HCT116 (cell line): Measurements from ENCODE around the gene S100A7A. TPM values are rescaled to one million over a fixed set of nuclear protein-coding genes. Genes with fewer than 3 reads are reported as not detected.

ENCODE experiments used
- ATAC-seq: fragments of 200-7000 bp; cut with Tn5 transposase; 2 replicates; pipeline ENCODE4 v1.9.1; 2020; ENCODE audit warnings: mild to moderate bottlenecking, moderate library complexity
- BruUV-seq: library from RNA; stranded (reverse); fragments of 400-500 nt; replicated peaks from 2 replicates; lab custom pipeline; 2021; lab: Mats Ljungman, UMichigan
- CTCF ChIA-PET: fragments of 300-600 bp; sonication (Branson Sonifier 250); formaldehyde crosslinking; loops from one replicate; lab custom pipeline; 2021; ENCODE audit warnings: antibody characterized with exemption; lab: Charles Lee
- POLR2A ChIA-PET: fragments of 300-600, 350-600 bp; sonication (Branson Sonifier 250); formaldehyde crosslinking; loops from one replicate; lab custom pipeline; 2021; ENCODE audit warnings: antibody characterized with exemption; lab: Charles Lee
- RAD21 ChIA-PET, 2 experiments: fragments of 300-600 bp; sonication (Branson Sonifier 250); formaldehyde crosslinking; loops; one replicate each; lab custom pipeline; 2023; ENCODE audit warnings: low total read pairs in 2 of 2; ENCODE audit not compliant: uncharacterized antibody in 2 of 2, unreplicated experiment in 2 of 2, low non-redundant PET in 1 of 2; lab: Charles Lee
- DNase-seq: peaks from one replicate; pipeline ENCODE4 v3.0.0-alpha.2; 2010; ENCODE audit warnings: low read depth, low spot score
- H2AFZ ChIP-seq: fragments of 200-600 bp; shearing (Covaris generic), sonication (generic); 2 replicates; pipeline ENCODE4 v1.6.1; 2017; ENCODE audit warnings: low read depth, mixed run types, mixed read lengths, antibody characterized with exemption, low read length; ENCODE audit not compliant: poor library complexity, severe bottlenecking
- H3K27ac ChIP-seq: 2 replicates; pipeline ENCODE4 v1.5.1; 2012; ENCODE audit warnings: low read depth, low read length
- H3K27me3 ChIP-seq: fragments of 200-600 bp; sonication (generic); 2 replicates; pipeline ENCODE4 v1.6.1; 2016; ENCODE audit warnings: mixed run types, low read length, mixed read lengths; ENCODE audit not compliant: insufficient read depth
- H3K36me3 ChIP-seq, 2 experiments: fragments of 200-500 bp in 1 of 2; fragments of 200-600 bp in 1 of 2; sonication (Bioruptor generic) in 1 of 2; sonication (generic) in 1 of 2; 2 replicates each; pipeline versions ENCODE4 v1.5.1 to v1.6.1; 2014 to 2016; ENCODE audit warnings: low read length in 2 of 2, inconsistent platforms in 1 of 2, mixed read lengths in 1 of 2, mixed run types in 1 of 2; ENCODE audit not compliant: insufficient read depth in 2 of 2, control insufficient read depth in 1 of 2
- H3K4me1 ChIP-seq, 2 experiments: fragments of 200-600 bp in 1 of 2; sonication (generic) in 1 of 2; 2 replicates each; pipeline versions ENCODE4 v1.5.1 to v1.6.1; 2012 to 2017; ENCODE audit warnings: low read length in 2 of 2, inconsistent platforms in 1 of 2, mild to moderate bottlenecking in 1 of 2, mixed read lengths in 1 of 2, mixed run types in 1 of 2, moderate library complexity in 1 of 2; ENCODE audit not compliant: insufficient read depth in 2 of 2, control insufficient read depth in 1 of 2
- H3K4me2 ChIP-seq: fragments of 200-600 bp; sonication (generic); 2 replicates; pipeline ENCODE4 v1.6.1; 2017; ENCODE audit warnings: mixed run types, low read length, mixed read lengths
- H3K4me3 ChIP-seq, 2 experiments: fragments of 200-600 bp in 1 of 2; sonication (generic) in 1 of 2; replicated peaks in 1 of 2; 2 replicates each; pipeline ENCODE4 v1.5.1; 2011 to 2016; ENCODE audit warnings: low read length in 2 of 2, control low read depth in 1 of 2, low read depth in 1 of 2, mild to moderate bottlenecking in 1 of 2, mixed read lengths in 1 of 2, mixed run types in 1 of 2
- H3K79me2 ChIP-seq: fragments of 200-600 bp; sonication (generic); 2 replicates; pipeline ENCODE4 v1.6.1; 2017; ENCODE audit warnings: mild to moderate bottlenecking, mixed run types, low read length, moderate library complexity, mixed read lengths; ENCODE audit not compliant: insufficient read depth
- H3K9ac ChIP-seq: fragments of 200-600 bp; sonication (generic); 2 replicates; pipeline ENCODE4 v1.6.1; 2016; ENCODE audit warnings: low read length, mixed read lengths
- H3K9me2 ChIP-seq: fragments of 200-600 bp; sonication (generic), shearing (Covaris generic); 2 replicates; pipeline ENCODE4 v1.6.1; 2017; ENCODE audit warnings: mixed run types, mild to moderate bottlenecking, moderate library complexity; ENCODE audit not compliant: insufficient read depth
- H3K9me3 ChIP-seq, 2 experiments: fragments of 200-500 bp in 1 of 2; fragments of 200-600 bp in 1 of 2; sonication (Bioruptor generic) in 1 of 2; sonication (generic) in 1 of 2; 2 replicates each; pipeline ENCODE4 v1.6.1; 2014 to 2017; ENCODE audit warnings: low read length in 2 of 2, mixed read lengths in 2 of 2, inconsistent platforms in 1 of 2, low read depth in 1 of 2, mild to moderate bottlenecking in 1 of 2, mixed run types in 1 of 2, moderate library complexity in 1 of 2; ENCODE audit not compliant: control insufficient read depth in 1 of 2, insufficient read depth in 1 of 2
- H4K20me1 ChIP-seq: fragments of 200-600 bp; sonication (generic), shearing (Covaris generic); 2 replicates; pipeline ENCODE4 v1.6.1; 2017; ENCODE audit warnings: mixed run types, mild to moderate bottlenecking, moderate library complexity; ENCODE audit not compliant: insufficient read depth
- CBX3 ChIP-seq: IDR thresholded peaks from 2 replicates; pipeline ENCODE4 v1.6.1; 2012; ENCODE audit warnings: low read depth
- CEBPB ChIP-seq: IDR thresholded peaks from 2 replicates; pipeline ENCODE4 v1.6.1; 2012; ENCODE audit warnings: low read depth
- EZH2phosphoT487 ChIP-seq: fragments of 200-600 bp; IDR thresholded peaks from 2 replicates; pipeline ENCODE4 v1.6.1; 2018; ENCODE audit warnings: antibody characterized with exemption, borderline replicate concordance
- FOSL1 ChIP-seq: IDR thresholded peaks from 2 replicates; pipeline ENCODE4 v1.6.1; 2012; ENCODE audit warnings: low read depth
- JUND ChIP-seq: IDR thresholded peaks from 2 replicates; pipeline ENCODE4 v1.6.1; 2012
- SIN3A ChIP-seq: IDR thresholded peaks from 2 replicates; pipeline ENCODE4 v1.6.1; 2012; ENCODE audit warnings: low read depth
- SP1 ChIP-seq: IDR thresholded peaks from 2 replicates; pipeline ENCODE4 v1.6.1; 2012; ENCODE audit warnings: low read depth
- SRF ChIP-seq: IDR thresholded peaks from 2 replicates; pipeline ENCODE4 v1.6.1; 2012; ENCODE audit warnings: low read depth
- TCF7L2 ChIP-seq: IDR thresholded peaks from 2 replicates; pipeline ENCODE4 v1.7.0; 2011; ENCODE audit warnings: borderline replicate concordance, inconsistent platforms; ENCODE audit not compliant: insufficient read depth, insufficient read length; ENCODE audit errors: extremely low read depth
- ZNF274 ChIP-seq: fragments of 200-500 bp; sonication (Bioruptor generic); IDR thresholded peaks from 2 replicates; pipeline ENCODE4 v1.6.1; 2014; ENCODE audit warnings: mild to moderate bottlenecking, low read depth, low read length, inconsistent platforms
- intact Hi-C: fragments of 100-400 bp; cut with micrococcal nuclease; formaldehyde crosslinking; loops from 2 replicates; pipeline ENCODE4 v1.10.0; 2022
- total RNA-seq: library from RNA; stranded (reverse); gene quantifications from one replicate; pipeline ENCODE4 v1.2.1, GENCODE V29; 2021; ENCODE audit not compliant: unreplicated experiment
- TF ChIP-seq, protein P1 (sequence below): IDR thresholded peaks from 2 replicates; pipeline ENCODE4 v1.6.1; 2012; ENCODE audit warnings: low read depth
- TF ChIP-seq, protein P2 (sequence below): IDR thresholded peaks from 2 replicates; pipeline ENCODE4 v1.6.1; 2012
- TF ChIP-seq, protein P3 (sequence below): IDR thresholded peaks from 2 replicates; pipeline ENCODE4 v1.6.1; 2012

The S100A7A gene
- total RNA-seq, 1 experiment from 2014 or later, result not detected

DNA sequence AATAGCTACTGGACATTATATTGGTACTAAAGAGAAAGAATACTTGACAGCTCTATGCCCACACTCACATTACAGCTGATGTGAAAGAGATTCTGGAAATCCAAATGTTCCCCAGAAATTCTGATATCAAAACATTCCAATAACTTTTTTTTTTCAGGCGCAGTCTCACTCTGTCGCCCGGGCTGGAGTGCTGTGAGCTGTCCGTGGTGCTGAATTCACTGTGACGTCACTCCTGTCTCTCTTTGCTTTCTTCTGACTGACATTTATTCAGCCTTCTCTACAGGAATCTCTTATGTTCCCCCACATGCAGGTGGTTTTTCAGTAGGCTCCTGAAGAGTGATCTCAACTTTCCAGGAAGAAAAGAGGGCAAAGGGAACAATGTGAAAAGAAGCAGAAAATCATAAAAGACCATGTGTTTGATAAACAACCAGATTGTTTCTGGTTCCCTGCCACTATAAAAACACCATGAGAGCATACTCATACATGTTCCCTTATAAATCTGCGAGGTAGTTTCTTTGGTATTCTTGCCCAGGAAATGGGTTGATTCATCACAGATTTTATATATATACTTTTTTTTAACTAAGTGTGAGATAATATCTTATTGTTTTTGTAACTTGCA lies 6.2 kb downstream of the S100A7A start:
- Histone ChIP-seq H3K9me2 (no peaks in the 10 kb centered on the region), H3K27me3 (peaks cover 77% of the 10 kb centered on the region), H3K4me3 (no peak overlapping the region), H3K36me3 (no peaks in the 10 kb centered on the region), H2AFZ (no peak overlapping the region), H3K27ac (no peak overlapping the region), H3K4me1 (no peaks in the 10 kb centered on the region), H3K4me2 (no peak overlapping the region), H4K20me1 (no peaks in the 10 kb centered on the region), H3K9me3 (no peaks in the 10 kb centered on the region), H3K9ac (no peak overlapping the region), H3K79me2 (no peaks in the 10 kb centered on the region)
- CTCF ChIA-PET, result no interaction called here
- DNase-seq (peak; percentile 28), ATAC-seq (peak; percentile 74)
- intact Hi-C loops, result loop anchor here (2.0 kb wide), 1 partner anchor 28 kb away; no protein-coding TSS in a partner anchor
- POLR2A ChIA-PET, result no interaction called here
- RAD21 ChIA-PET, result no interaction called here
- TF ChIP-seq SP1 (no peak), JUND (0 out of 2 replicates have a peak, but pooled peaks have one; percentile 14)
- TF ChIP-seq, protein P1, sequence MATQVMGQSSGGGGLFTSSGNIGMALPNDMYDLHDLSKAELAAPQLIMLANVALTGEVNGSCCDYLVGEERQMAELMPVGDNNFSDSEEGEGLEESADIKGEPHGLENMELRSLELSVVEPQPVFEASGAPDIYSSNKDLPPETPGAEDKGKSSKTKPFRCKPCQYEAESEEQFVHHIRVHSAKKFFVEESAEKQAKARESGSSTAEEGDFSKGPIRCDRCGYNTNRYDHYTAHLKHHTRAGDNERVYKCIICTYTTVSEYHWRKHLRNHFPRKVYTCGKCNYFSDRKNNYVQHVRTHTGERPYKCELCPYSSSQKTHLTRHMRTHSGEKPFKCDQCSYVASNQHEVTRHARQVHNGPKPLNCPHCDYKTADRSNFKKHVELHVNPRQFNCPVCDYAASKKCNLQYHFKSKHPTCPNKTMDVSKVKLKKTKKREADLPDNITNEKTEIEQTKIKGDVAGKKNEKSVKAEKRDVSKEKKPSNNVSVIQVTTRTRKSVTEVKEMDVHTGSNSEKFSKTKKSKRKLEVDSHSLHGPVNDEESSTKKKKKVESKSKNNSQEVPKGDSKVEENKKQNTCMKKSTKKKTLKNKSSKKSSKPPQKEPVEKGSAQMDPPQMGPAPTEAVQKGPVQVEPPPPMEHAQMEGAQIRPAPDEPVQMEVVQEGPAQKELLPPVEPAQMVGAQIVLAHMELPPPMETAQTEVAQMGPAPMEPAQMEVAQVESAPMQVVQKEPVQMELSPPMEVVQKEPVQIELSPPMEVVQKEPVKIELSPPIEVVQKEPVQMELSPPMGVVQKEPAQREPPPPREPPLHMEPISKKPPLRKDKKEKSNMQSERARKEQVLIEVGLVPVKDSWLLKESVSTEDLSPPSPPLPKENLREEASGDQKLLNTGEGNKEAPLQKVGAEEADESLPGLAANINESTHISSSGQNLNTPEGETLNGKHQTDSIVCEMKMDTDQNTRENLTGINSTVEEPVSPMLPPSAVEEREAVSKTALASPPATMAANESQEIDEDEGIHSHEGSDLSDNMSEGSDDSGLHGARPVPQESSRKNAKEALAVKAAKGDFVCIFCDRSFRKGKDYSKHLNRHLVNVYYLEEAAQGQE, result peak; percentile 99
- no TSS peak for BruUV-seq

DNA sequence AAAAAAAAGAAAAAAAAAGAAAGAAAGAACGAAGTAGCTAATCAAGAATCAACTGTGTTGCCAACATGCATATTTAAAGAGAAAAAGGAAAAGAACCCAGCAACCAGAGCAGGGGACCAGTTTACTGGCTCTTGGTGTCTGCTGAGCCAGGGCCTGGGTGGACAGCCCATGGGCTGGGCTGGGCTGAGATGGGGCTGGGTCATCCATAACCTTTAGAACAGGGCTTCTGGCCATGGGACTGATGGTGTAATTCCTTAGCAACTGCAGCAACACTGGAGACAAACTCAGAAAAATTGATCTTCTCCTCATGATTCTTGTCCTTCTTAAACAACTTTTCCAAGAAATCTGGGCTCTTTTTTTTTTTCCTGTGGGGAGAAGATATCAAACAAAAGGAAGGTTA lies 10.5 kb downstream of the S100A7A start:
- ATAC-seq, result no peak
- POLR2A ChIA-PET, result no interaction called here
- Histone ChIP-seq H3K4me1 (no peaks in the 10 kb centered on the region), H3K4me2 (no peak overlapping the region), H3K27ac (no peak overlapping the region), H2AFZ (no peak overlapping the region), H3K9me3 (no peaks in the 10 kb centered on the region), H3K4me3 (no peak overlapping the region), H3K79me2 (no peaks in the 10 kb centered on the region), H3K9me2 (no peaks in the 10 kb centered on the region), H3K27me3 (peaks cover 83% of the 10 kb centered on the region), H3K9ac (no peak overlapping the region), H4K20me1 (no peaks in the 10 kb centered on the region), H3K36me3 (no peaks in the 10 kb centered on the region)
- CTCF ChIA-PET, result no interaction called here
- no peak for DNase-seq
- RAD21 ChIA-PET, result no interaction called here
- intact Hi-C loops, result no loop called here
- BruUV-seq, result no TSS peak
- TF ChIP-seq, protein P2, sequence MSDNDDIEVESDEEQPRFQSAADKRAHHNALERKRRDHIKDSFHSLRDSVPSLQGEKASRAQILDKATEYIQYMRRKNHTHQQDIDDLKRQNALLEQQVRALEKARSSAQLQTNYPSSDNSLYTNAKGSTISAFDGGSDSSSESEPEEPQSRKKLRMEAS, result no peak
- TF ChIP-seq CBX3 (no peak), SRF (no peak), FOSL1 (no peak), EZH2phosphoT487 (no peak), CEBPB (no peak), TCF7L2 (no peak), ZNF274 (no peak), SIN3A (no peak)
- TF ChIP-seq, protein P3, sequence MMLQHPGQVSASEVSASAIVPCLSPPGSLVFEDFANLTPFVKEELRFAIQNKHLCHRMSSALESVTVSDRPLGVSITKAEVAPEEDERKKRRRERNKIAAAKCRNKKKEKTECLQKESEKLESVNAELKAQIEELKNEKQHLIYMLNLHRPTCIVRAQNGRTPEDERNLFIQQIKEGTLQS, result no peak
- TF ChIP-seq, protein P1, result no peak
